Sigmoid colon (tissue), 4 donors: Measurements from ENCODE around the gene MC2R.

Source experiments
- POLR2A ChIP-seq, 2 donors: fragments of 450-650 bp; IDR thresholded peaks; one replicate each; pipeline ENCODE4 v1.6.1; 2016; ENCODE audit warnings: antibody characterized with exemption in 2 of 2, mild to moderate bottlenecking in 2 of 2, moderate library complexity in 2 of 2
- POLR2AphosphoS5 ChIP-seq, 4 donors: sonication (generic); formaldehyde crosslinking; IDR thresholded peaks; one replicate each; pipeline ENCODE4 v1.6.1; 2017; ENCODE audit warnings: antibody characterized with exemption in 4 of 4
- TF ChIP-seq, protein P1 (sequence below), 4 experiments: fragments of 450-650 bp in 3 of 4; fragments of 200-600 bp in 1 of 4; IDR thresholded peaks; one replicate each; pipeline ENCODE4 v1.5.1; 2016 to 2019; ENCODE audit warnings: antibody characterized with exemption in 4 of 4, mild to moderate bottlenecking in 3 of 4, moderate library complexity in 2 of 4

DNA sequence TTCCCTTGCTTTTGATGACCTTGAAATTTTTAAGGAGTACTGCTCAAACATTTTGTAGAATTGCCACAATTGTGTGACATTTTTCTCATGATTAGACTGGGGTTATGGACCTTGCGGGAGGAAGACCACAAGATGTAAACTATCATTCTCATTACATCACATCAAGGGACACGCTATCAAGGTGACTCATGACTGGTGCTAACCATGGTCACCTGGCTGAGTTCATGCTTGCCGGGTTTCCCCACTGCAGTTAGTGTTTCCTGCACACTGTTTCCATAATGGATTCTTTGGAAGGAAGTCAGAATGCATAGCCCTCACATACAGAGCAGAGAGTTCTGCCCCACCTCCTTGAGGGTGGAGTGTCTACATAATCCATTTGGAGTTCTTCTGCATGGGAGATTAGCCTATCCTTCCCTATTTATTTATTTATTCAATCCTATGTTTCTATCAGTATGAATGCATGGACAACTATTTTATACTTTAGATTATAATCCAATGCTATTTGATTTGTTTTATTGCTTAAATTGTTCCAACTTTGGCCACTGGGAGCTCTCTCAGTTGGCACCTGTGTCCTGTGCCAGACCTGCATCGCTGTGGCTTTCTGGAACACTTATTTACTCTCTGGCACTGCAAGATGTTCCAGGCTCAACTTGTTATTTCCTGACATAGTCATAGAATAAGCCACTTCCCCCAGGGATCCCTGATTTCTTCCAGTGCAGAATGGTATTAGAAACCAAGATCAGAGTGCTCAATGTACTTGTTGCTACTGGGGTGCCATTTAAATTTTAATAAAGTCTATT lies 6.0 kb downstream of the MC2R start:
- TF ChIP-seq, protein P1, sequence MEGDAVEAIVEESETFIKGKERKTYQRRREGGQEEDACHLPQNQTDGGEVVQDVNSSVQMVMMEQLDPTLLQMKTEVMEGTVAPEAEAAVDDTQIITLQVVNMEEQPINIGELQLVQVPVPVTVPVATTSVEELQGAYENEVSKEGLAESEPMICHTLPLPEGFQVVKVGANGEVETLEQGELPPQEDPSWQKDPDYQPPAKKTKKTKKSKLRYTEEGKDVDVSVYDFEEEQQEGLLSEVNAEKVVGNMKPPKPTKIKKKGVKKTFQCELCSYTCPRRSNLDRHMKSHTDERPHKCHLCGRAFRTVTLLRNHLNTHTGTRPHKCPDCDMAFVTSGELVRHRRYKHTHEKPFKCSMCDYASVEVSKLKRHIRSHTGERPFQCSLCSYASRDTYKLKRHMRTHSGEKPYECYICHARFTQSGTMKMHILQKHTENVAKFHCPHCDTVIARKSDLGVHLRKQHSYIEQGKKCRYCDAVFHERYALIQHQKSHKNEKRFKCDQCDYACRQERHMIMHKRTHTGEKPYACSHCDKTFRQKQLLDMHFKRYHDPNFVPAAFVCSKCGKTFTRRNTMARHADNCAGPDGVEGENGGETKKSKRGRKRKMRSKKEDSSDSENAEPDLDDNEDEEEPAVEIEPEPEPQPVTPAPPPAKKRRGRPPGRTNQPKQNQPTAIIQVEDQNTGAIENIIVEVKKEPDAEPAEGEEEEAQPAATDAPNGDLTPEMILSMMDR (IDR thresholded peaks at IDR 0.05), result no peak
- no peak for TF ChIP-seq POLR2A (IDR thresholded peaks at IDR 0.05)
- TF ChIP-seq POLR2AphosphoS5 (IDR thresholded peaks at IDR 0.05), result no peak
